Peyer's patch (tissue), 4 donors: Measurements from ENCODE around the gene BMX.

Source experiments
- POLR2A ChIP-seq, 2 donors: fragments of 450-650 bp; IDR thresholded peaks; one replicate each; pipeline ENCODE4 v1.5.1; 2017; ENCODE audit warnings: antibody characterized with exemption in 2 of 2, mild to moderate bottlenecking in 2 of 2, moderate library complexity in 2 of 2
- TF ChIP-seq, protein P1 (sequence below), 6 experiments: fragments of 450-650 bp in 4 of 6; fragments of 200-600 bp in 2 of 6; sonication (generic) in 1 of 6; IDR thresholded peaks; one replicate each; pipeline ENCODE4 v1.5.1; 2017 to 2019; ENCODE audit warnings: antibody characterized with exemption in 6 of 6, mild to moderate bottlenecking in 3 of 6, moderate library complexity in 1 of 6

DNA sequence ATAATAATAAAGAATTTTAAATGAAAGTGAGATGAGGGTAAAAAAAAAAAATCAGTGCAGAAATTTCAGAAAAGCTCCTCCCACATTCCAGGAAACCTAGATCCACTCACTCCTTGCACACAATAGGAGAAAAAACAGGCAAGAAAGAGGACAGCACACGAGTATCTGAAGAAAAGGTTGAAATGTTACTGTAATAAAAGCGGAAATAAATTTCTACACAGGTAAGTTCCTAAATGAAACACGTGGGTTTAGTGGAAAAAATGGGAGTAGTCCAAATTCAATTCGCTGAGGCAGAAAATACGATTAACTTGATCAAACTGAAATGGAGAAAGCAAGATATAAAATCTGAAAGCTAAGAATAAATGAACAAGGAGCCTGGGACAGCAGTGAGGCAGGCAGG is 102.2 kb downstream of the BMX start:
- no peak for TF ChIP-seq POLR2A (IDR thresholded peaks at IDR 0.05)
- TF ChIP-seq, protein P1, sequence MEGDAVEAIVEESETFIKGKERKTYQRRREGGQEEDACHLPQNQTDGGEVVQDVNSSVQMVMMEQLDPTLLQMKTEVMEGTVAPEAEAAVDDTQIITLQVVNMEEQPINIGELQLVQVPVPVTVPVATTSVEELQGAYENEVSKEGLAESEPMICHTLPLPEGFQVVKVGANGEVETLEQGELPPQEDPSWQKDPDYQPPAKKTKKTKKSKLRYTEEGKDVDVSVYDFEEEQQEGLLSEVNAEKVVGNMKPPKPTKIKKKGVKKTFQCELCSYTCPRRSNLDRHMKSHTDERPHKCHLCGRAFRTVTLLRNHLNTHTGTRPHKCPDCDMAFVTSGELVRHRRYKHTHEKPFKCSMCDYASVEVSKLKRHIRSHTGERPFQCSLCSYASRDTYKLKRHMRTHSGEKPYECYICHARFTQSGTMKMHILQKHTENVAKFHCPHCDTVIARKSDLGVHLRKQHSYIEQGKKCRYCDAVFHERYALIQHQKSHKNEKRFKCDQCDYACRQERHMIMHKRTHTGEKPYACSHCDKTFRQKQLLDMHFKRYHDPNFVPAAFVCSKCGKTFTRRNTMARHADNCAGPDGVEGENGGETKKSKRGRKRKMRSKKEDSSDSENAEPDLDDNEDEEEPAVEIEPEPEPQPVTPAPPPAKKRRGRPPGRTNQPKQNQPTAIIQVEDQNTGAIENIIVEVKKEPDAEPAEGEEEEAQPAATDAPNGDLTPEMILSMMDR (IDR thresholded peaks at IDR 0.05) = no peak
